KOPT-K1 (cell line): ENCODE results near the gene RAB14.

ENCODE experiments used
- H3K27ac ChIP-seq: fragments of 200-600 bp; sonication (generic); 2 replicates; pipeline ENCODE4 v1.5.1; 2016; ENCODE audit warnings: antibody characterized with exemption, mild to moderate bottlenecking, low read depth, low read length; ENCODE audit not compliant: poor library complexity, severe bottlenecking
- H3K36me3 ChIP-seq: fragments of 200-600 bp; sonication (generic); 2 replicates; pipeline ENCODE4 v1.5.1; 2017; ENCODE audit warnings: antibody characterized with exemption, mild to moderate bottlenecking, low read length, moderate library complexity; ENCODE audit not compliant: insufficient read depth
- H3K9me3 ChIP-seq: fragments of 200-600 bp; sonication (generic); 2 replicates; pipeline ENCODE4 v1.5.1; 2017; ENCODE audit warnings: antibody characterized with exemption, low read length, mild to moderate bottlenecking; ENCODE audit not compliant: insufficient read depth, poor library complexity, severe bottlenecking

Gene RAB14

GRCh38 chr9:121227862-121228261, 26.2 kb upstream of the RAB14 start:
- H3K36me3 ChIP-seq, result no peaks in the 10 kb centered on the region
- H3K27ac ChIP-seq, result no peak overlapping the region
- H3K9me3 ChIP-seq, result no peaks in the 10 kb centered on the region

GRCh38 chr9:121226175-121226574, 24.5 kb upstream of the RAB14 start:
- Histone ChIP-seq H3K9me3 (no peaks in the 10 kb centered on the region), H3K27ac (no peak overlapping the region), H3K36me3 (no peaks in the 10 kb centered on the region)

- Histone ChIP-seq H3K36me3 (no peaks in the 10 kb centered on the region), H3K9me3 (no peaks in the 10 kb centered on the region), H3K27ac (no peak overlapping the region)
Measured at GRCh38 chr9:121225240-121225639, 23.6 kb upstream of the RAB14 start.

- H3K9me3 ChIP-seq, result no peaks in the 10 kb centered on the region
- H3K27ac ChIP-seq, result no peak overlapping the region
- no peaks in the 10 kb centered on the region for H3K36me3 ChIP-seq
Measured at GRCh38 chr9:121222524-121223171, 21.0 kb upstream of the RAB14 start.

- no peak overlapping the region for H3K27ac ChIP-seq
- no peaks in the 10 kb centered on the region for H3K36me3 ChIP-seq
Measured at GRCh38 chr9:121221664-121222055, 20.0 kb upstream of the RAB14 start.

GRCh38 chr9:121220996-121221663, 19.5 kb upstream of the RAB14 start:
- Histone ChIP-seq H3K9me3 (no peaks in the 10 kb centered on the region), H3K36me3 (no peaks in the 10 kb centered on the region), H3K27ac (no peak overlapping the region)

More at GRCh38 chr9:121221664-121222055, 20.0 kb upstream of the RAB14 start:
- no peaks in the 10 kb centered on the region for H3K9me3 ChIP-seq

- H3K36me3 ChIP-seq, result no peaks in the 10 kb centered on the region
- no peaks in the 10 kb centered on the region for H3K9me3 ChIP-seq
- H3K27ac ChIP-seq, result no peak overlapping the region
Measured at GRCh38 chr9:121219530-121219929, 17.9 kb upstream of the RAB14 start.

GRCh38 chr9:121218357-121219027, 16.8 kb upstream of the RAB14 start:
- Histone ChIP-seq H3K27ac (no peak overlapping the region), H3K9me3 (no peaks in the 10 kb centered on the region), H3K36me3 (no peaks in the 10 kb centered on the region)

- H3K9me3 ChIP-seq, result no peaks in the 10 kb centered on the region
- H3K27ac ChIP-seq, result no peak overlapping the region
- H3K36me3 ChIP-seq, result no peaks in the 10 kb centered on the region
Measured at GRCh38 chr9:121217609-121218292, 16.1 kb upstream of the RAB14 start.

GRCh38 chr9:121216271-121216805, 14.7 kb upstream of the RAB14 start:
- Histone ChIP-seq H3K9me3 (no peaks in the 10 kb centered on the region), H3K36me3 (no peaks in the 10 kb centered on the region), H3K27ac (no peak overlapping the region)

GRCh38 chr9:121214005-121214404, 12.3 kb upstream of the RAB14 start:
- Histone ChIP-seq H3K27ac (no peak overlapping the region), H3K36me3 (no peaks in the 10 kb centered on the region), H3K9me3 (no peaks in the 10 kb centered on the region)

GRCh38 chr9:121213136-121213806, 11.6 kb upstream of the RAB14 start:
- Histone ChIP-seq H3K36me3 (no peaks in the 10 kb centered on the region), H3K9me3 (no peaks in the 10 kb centered on the region), H3K27ac (no peak overlapping the region)

- H3K36me3 ChIP-seq, result no peaks in the 10 kb centered on the region
- no peak overlapping the region for H3K27ac ChIP-seq
- H3K9me3 ChIP-seq, result no peaks in the 10 kb centered on the region
Measured at GRCh38 chr9:121210536-121210935, 8.9 kb upstream of the RAB14 start.

GRCh38 chr9:121207371-121207940, 5.8 kb upstream of the RAB14 start:
- Histone ChIP-seq H3K27ac (no peak overlapping the region), H3K9me3 (no peaks in the 10 kb centered on the region), H3K36me3 (no peaks in the 10 kb centered on the region)
